Activated CD4-positive, CD25-positive, alpha-beta regulatory T cell (primary cell): ENCODE results near the gene ELF1.
A peak's percentile ranks its signal among the peaks of the same experiment; 100 is the strongest.

ENCODE experiments used
- DNase-seq, 4 experiments: peaks; one replicate each; lab custom pipeline; 2025; lab: John Stamatoyannopoulos, UW

The ELF1 gene

DNA sequence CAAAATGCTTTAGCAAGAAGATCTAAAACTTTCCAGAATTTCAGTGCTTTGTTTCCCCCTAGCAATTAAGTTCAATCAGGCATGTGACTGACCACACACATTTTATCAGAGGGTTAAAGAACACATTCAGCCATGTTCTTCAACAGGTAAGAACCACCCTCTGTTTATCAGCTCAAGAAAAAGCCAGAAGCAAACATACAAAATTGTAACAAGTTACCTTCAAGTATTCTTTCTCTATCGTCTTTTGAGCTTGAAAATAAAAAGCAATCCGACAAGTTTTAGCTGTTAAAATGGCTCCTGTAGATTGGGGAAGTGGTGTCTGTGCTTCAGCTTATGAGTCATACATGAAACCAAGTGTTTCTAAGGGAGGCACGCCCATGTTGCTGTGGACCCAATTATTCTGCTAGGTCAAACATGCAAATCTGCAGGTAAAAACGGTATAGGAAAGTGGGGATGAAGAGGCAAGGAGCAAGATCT, at the start of gene ELF1:
ELF1 (minus strand) TSS at position 306 of the 477 bp plus-strand sequence. CDS start 37,262 bp downstream, outside the sequence.
- DNase-seq, result peak in 2 of 4 experiments; percentile 18 to 27

DNA sequence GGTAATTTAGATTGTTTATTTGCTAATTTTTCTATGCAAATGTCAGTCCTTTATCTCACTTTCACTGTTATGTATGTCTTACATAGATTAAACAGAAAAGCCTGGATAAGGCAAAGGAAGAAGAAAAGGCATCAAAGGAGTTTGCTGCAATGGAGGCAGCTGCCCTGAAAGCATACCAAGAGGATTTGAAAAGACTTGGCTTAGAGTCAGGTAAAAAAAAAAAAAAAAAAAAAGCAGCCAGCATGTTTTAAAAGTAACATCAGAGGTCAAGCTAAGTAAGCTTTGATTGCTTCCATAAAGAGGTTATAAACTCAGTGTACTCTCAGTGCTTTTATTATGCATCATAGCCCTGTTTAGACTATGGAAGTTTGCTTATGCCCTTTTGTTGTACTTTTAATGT, 46.0 kb upstream of the ELF1 start:
- DNase-seq, result no peak

DNA sequence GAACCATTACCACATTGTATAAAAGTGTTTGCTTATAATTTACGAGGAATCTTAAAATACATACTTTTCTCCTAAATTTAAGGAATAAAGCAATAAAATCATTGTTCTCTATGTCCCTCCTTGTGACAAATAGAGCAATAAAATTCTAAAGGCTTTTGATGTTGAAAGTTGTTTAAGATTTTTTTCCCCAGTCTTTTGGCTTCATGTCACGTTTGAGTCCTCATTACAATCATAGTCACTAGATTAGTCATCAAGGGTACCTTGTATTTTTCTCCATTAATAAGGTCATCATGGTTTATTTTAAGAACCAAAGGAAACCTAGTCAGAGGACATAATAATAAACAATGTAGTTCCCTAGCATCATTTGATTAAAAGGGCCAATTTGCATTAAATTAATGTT, 45.4 kb upstream of the ELF1 start:
- DNase-seq, result no peak

DNA sequence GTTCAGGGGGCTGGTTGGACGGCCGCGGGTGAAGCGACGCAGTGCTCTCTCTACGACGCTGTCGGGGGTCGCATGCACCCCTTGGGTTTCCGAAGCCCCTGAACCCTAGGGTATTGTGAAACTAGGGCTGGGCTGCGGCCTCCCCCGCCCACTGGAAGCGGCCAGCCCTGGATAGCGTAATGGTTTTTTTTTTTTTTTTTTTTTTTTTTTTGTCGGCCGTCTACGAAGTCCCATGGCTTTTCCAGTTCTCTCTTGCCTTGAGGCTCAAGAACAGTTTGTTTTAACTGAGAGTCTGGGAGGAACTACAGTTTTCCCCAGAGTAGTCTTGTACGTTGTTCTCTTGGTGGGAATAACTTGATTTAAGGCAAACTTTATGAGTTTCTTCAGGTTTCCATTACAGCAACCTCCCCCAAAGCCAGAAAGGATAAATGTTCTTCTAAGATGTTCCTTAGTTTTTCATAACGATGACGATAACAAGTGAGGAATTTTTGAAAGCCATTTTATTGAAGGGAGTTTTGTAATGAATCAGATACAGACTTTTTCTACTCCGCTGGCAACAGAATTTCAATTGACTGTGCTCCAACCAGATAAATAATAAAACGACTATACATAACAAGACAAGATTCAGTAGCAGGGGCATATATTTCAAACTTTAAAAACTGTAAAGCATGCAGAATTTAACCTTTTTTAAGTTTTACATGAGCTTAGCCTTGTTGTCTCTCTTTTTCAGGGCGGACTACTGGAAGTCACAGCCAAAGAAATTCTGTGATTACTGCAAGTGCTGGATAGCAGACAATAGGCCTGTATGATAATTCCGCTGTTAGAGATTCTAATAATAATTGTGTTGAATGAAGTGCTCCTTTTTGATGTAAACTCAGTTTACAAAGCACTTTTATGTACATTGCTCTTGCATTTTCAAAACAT, 43.1 kb upstream of the ELF1 start:
- no peak for DNase-seq

DNA sequence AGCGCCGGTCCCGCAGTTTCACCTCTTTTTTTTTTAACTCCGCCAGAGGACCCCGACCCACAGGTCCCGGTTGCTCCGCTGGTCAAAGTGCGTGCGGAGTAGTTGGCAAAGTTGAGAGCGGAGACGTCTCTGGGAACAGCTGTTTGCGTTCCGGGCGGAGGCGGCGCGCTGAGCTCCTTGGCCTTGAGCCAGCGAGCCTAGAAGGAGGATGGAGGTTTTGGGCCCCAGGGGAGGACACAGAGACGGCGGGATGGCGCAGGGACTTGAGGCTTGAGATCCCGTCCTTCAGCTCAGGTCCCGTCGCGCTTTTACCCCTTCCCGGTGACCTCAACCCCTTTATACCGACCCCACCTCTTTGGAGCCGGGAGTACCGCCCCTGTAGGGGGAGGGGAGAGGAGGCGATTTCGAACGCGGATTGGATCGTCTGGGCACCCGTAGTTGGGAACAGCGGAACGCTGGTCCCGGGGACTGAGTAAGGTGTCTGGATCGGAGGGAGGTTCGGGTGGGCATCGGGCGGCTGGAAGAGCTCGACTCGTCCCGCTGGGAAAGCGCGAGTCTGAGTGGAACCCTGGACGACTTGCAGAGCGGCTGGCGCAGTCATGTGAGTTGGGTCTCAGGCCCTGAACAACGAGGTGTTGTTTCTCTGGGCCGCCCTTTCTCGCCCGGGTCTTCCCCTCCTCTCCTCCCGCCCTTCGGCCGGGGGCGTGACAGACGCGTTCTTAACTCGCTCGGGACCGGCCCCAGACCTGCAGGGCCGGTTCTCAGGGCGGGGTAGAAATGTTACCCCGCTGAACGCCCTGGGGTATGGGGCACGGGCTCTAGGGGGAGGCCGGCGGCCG, 42.2 kb upstream of the ELF1 start, which contains the start of gene WBP4:
WBP4 (plus strand) TSS at position 435 of the 839 bp plus-strand sequence; CDS start at position 600, 165 bp downstream.
- peak; percentile 68 to 77 (median 73) for DNase-seq

DNA sequence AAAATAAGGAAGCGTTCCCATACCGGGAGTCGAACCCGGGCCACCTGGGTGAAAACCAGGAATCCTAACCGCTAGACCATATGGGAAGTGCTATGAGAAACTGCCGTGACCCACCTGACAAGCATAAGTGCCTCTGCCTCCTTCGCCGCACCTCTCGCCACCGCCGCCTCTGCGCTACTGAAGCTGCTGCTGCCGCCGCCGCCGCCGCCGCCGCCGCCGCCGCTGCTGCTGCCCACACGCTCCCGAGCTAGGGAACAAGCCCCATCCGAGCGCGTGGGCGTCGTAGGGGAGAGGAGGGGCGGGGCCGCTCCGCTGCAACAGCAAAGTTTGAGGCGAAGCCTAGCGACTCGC, 41.6 kb upstream of the ELF1 start:
- DNase-seq, result peak; percentile 66 to 78 (median 74)

DNA sequence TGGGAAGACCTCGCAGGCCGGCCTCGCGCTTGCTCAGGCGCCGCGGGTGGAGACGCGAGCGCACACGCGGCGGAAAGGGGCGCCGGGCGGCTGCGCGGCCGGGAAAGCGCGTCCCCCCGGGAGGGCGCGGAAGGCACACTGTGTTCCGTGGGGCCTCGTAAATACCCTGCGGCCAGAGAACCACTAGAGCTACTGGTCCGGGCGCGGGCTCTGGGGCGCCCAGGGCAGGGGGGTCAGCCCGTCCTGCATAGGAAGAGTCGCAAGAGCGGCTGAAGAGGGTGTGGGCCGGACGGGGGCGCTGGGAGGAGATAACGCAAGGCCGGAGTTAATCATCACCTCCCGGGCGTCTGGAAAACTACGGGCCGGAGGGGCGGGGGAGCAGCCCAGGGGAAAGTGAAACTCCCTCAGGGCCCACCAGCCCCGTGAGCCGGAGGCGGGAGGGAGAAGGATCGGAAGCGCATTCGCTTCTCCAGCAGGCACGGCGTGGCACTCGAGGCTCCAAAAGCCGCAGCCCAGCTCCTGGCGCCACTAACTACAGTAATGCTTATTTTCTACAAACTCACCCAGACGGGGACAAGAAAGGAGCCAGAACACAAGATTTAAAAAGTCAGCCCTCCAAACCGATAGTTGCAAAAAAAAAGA, 41.1 kb upstream of the ELF1 start:
- peak; percentile 16 to 53 (median 34) for DNase-seq

DNA sequence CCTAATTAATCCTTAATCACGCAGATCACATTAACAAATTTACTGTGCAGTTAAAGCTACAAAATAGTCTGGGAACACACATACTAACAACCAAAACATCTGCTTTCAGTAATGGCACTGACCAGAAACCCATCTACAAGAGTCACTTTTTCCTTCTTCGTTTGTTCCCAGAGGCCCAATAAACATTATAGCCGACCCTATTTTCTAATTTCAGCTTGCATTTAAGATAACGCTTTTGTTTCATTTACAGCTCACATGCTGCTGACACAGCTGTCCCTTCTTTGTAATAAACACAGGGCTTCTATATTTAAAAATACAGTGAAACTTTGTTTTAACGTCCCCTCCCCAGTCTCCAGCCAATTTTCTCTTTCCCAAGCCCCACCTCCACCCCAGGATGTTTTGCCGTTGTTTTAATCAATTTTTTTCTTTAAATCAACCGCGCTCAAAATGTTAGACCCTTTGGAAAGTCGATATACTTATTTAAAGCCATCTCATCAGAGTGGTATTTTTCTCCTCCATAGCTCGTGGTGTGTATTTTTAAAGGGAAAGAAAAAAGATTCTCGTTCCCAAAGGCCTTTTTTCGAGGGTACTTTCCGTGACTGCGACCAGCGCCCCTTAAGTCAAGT, 40.5 kb upstream of the ELF1 start:
- DNase-seq, result no peak

DNA sequence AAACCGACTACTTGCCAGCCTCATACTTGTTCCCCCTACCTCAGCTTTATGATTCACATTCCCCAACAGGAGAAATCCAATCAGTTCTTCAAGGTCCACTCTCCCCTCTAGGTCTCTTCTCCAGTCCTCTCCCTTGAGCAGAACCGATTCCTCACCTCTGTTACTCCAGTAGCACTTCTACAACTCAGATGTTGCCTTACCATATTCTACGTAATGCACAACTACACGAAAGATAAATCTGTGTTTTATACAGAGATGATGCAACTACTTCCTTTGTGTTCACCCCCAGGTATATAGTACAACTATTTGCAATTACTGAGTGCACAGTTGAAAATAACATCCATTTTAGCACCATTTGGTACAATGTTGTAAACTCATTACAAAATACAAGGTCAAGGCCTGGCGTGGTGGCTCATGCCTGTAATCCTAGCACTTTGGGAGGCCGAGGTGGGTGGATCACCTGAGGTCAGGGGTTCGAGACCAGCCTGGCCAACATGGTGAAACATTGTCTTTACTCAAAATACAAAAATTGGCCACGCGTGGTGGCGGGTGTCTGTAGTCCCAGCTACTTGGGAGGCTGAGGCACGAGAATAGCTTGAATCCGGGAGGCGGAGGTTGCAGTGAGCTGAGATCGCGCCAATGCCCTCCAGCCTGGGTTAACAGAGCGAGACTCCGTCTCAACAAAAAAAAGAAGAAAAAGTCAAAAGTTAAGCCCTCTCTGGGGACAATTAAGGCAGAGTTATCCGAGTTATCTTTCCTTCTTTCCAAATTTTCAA, 39.4 kb upstream of the ELF1 start:
- DNase-seq, result no peak

DNA sequence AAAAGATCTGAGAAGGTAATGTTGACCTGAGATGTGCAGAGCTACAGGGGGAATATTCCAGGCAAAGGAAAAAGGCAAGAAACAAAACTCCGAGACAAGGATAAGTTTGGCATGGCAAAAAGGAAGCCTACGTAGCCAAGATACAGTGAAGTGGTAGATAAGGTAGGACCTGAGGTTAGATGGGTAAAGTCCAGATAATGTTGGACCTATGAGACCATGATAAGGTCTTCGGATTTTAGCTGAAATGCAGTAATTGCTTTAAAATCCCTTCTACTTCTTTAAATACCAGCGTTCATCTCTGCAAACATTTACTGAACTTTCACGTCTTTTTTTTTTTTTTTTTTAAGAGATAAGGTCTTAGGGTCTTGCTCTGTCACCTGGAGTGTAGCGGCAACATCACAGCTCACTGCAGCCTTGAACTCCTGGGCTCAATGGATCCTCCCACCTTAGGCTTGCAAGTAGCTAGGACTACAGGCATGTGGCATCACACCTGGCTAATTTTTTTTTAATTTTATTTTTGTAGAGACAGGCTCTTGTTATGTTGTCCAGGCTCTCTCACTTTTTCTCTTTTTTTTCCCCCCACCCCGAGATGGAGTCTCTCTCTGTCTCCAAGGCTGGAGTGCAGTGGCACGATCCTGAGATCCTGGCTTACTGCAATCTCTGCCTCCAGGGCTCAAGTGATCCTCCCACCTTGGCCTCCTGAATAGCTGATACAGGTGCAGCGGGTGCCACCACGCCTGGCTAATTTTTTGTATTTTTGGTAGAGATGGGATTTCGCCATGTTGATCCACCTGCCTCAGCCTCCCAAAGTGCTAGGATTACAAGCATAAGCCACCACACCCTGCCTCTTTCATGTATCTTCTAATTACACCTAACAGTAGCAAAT, 38.0 kb upstream of the ELF1 start:
- no peak for DNase-seq

DNA sequence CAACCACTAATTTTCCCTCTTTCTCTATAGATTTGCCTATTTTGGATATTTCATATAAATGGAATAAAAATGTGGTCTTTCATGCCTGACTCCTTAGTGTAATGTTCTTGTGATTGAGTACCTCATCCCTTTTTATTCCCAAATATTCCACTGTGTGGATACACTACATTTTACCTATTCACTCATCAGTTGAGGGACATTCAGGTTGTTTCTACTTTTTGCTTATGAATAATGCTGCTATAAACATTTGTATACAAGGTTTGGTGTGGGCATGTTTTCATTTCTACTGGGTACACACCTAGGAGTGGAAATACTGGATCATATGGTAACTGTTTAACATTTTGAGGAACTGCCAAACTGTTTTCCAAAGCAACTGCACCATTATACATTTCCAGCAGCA, 37.1 kb upstream of the ELF1 start:
- DNase-seq, result no peak

DNA sequence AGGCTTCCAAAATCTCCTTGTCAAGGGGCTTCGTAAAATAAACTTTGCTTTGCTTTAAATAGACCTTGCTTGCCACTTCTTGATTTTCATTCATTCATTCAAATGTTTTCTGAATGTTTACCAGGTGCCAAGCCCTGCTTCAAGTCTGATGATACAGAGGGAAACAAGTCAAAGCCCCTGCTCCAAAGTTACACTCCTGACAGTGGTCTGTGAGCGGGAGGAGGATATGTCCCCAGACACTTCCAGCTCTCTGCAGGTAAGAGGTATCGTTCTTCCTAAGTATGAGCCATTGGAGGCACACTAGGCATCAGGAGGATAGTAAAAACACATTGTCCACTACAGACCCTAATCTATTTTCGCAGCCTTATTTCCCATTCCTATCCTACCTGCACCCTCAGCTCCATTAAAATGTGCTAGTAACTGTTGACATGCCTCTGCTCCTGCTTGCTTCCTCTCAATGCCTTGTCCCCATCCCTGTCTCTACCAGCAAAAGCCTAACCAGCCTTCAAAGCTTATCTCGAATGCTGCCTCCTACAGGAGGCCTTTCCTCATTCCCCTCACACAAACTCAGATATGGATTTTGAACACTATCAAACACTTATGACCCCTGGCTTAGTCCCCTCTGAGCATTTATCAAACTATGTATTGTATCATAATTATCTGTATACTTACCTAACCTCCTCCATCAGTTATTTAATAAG, 36.0 kb upstream of the ELF1 start:
- no peak for DNase-seq

DNA sequence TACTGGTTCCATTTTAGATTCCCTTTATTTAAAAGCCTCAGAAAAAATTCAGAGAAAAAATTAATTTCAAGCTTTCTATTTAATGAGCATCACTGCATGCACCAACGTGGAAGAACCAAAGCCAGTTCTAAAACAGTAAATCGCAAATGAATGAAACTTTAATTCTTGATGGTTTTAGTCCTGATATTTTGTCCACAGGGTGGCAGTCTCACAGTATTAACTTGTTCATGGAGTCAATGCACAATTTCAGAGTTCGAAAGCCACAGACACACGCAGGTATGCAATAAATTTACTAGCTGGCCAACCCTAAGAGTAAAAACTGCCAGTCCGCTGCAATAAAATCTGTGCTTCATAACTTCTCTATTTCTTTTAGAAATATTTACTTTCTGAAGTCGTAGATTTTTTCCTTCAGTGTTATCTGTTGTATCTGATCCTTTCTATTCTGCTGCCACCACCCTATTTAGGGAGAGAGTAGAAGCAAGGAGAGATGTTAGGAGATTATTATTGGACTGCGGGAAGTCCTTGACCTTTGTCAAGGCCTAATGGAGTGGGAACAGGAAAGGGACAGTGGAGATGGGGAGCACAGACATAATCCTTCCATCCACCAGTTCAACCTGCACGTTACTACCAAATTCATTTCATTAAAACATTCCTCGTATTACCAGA, 35.2 kb upstream of the ELF1 start:
- peak in 2 of 4 experiments; percentile 3 to 10 for DNase-seq

DNA sequence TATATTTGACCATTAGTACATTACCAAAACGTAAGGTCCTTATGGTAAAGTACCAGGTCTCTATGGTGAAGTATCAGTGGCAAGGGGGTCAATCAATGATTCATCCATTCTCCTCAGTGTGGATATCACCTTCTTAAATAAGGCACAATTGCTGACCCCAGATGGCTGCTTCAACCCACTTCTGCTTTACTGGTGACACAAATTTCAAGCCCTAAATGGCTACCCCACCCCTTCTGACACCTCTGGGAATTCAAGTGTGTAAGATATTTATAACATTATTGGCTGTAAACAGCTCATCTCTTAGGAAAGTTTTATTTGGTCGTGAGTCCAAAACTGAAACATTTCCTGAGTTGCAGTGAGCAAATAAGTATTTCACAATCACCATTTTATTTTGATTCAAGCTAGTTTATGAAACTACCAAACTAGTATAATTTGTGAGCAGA, 34.3 kb upstream of the ELF1 start:
- no peak for DNase-seq

DNA sequence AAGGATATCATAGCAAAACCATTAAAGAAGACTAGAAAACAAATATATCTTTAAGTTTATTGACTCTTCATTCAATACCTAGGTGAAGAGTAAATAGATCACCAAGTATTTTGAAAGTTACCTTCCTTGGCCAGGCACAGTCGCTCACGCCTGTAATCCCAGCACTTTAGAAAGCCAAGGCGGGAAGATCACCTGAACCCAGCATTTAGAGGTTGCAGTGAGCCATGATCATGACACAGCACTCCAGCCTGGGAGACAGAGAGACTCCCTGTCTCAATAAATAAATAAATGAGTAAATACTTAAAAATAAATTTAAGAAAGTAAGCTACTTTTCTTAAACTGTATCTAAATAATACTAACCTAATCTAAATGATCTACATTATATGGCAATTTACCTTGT, 33.3 kb upstream of the ELF1 start:
- DNase-seq, result no peak

DNA sequence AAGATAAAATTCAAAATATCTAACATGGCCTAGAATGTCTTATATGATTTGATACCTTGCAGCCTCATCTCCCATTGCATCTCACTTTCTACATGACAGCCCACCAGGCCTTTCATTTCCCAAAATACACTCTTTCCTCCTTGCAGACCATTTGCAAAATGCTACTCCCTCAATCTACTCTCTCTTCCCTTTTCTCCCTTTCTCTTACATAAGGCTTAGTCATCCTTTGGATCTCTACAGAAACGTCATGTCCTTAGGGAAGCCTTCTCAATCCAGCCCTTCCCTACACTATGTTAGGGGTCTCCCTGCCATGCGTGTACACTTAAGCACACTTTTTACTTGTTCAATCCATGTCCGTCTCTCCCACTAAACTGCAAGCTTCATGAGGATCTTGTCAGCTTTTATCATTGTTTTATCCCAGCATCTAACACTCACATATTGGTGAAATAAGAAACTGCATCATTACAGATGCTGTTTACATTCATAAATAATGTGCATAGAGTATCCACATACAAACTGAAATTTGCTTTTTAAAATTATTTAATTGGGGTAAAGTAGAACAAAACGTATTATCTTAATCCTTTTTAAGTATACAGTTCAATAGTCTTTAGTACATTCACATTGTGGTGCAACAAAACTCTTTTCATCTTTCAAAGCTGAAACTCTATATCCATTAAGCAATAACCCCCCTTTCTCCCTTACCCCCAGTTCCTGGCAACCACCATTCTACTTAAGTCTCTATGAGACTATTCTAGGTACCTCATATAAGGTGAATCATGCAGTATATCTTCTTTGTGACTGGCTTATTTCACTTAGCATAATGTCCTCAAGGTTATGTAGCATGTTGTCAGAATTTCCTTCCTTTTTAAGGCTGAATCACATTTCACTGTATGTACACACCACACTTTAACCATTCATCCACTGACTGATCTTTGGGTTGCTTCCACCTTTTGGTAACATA, 30.6 kb upstream of the ELF1 start:
- no peak for DNase-seq

DNA sequence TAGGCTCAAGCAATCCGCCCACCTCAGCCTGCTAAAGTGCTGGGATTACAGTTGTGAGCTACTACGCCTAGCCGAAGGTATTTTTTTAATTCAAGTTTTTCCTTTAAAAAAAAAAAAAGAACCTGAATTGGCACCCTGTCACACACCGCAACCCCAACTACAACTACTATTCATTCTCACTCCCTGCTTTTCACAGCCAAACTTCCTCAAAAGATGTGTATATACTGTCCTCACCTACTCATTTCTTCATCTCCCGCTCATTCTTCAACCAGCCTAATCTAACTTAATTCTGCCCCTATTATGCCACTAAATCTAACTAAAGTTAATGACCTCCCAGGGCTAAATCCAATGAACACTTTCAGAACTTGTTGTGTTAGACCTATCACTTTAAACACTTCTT, 29.5 kb upstream of the ELF1 start:
- DNase-seq, result no peak
